ENCODE results near the gene TECR. TPM values are rescaled to one million over a fixed set of nuclear protein-coding genes. Genes with fewer than 3 reads are reported as not detected.
"Not testable (repeated sequence)": the region's sequence is repeated elsewhere in the genome, so short reads cannot be mapped to it uniquely, and the experiment has no call there.

Gene TECR
- total RNA-seq, 1 donor from 2014 or later: 20.0 TPM

GRCh38 chr19:14540741-14541525, 11.5 kb downstream of the TECR start:
- FAIRE-seq: no peak
- Histone ChIP-seq H3K36me3 (ENCODE audit: control insufficient read depth, insufficient read depth, low read length) (peaks cover 3% of the 10 kb centered on the region), H3K27me3 (ENCODE audit: control insufficient read depth, insufficient read depth, low read length) (no peaks in the 10 kb centered on the region), H3K4me3 (ENCODE audit: low read depth, low read length) (no peak overlapping the region)
- no peak for DNase-seq (ENCODE audit: low read depth)
- no peak for TF ChIP-seq CTCF (IDR thresholded peaks at IDR 0.05; ENCODE audit: insufficient read depth, low read length, severe bottlenecking)

GRCh38 chr19:14541979-14542378, 12.6 kb downstream of the TECR start:
- not testable (repeated sequence) for H3K4me3 ChIP-seq (ENCODE audit: low read depth, low read length); DNase-seq (ENCODE audit: low read depth); FAIRE-seq; H3K27me3 ChIP-seq (ENCODE audit: control insufficient read depth, insufficient read depth, low read length); H3K36me3 ChIP-seq (ENCODE audit: control insufficient read depth, insufficient read depth, low read length)

- Histone ChIP-seq H3K36me3 (ENCODE audit: control insufficient read depth, insufficient read depth, low read length) (peaks cover 3% of the 10 kb centered on the region), H3K4me3 (ENCODE audit: low read depth, low read length) (no peak overlapping the region), H3K27me3 (ENCODE audit: control insufficient read depth, insufficient read depth, low read length) (no peaks in the 10 kb centered on the region)
- DNase-seq (ENCODE audit: low read depth) (peak; percentile 68), FAIRE-seq (no peak)
- no peak for TF ChIP-seq CTCF (IDR thresholded peaks at IDR 0.05; ENCODE audit: insufficient read depth, low read length, severe bottlenecking)
These were observed 13.4 kb downstream of the TECR start for GRCh38 chr19:14542711-14543328.

GRCh38 chr19:14544047-14544446, 14.7 kb downstream of the TECR start:
- DNase-seq (ENCODE audit: low read depth) (no peak), FAIRE-seq (no peak)
- Histone ChIP-seq H3K4me3 (ENCODE audit: low read depth, low read length) (no peak overlapping the region), H3K36me3 (ENCODE audit: control insufficient read depth, insufficient read depth, low read length) (peaks cover 3% of the 10 kb centered on the region), H3K27me3 (ENCODE audit: control insufficient read depth, insufficient read depth, low read length) (no peaks in the 10 kb centered on the region)
- TF ChIP-seq CTCF (IDR thresholded peaks at IDR 0.05; ENCODE audit: insufficient read depth, low read length, severe bottlenecking): no peak

GRCh38 chr19:14544977-14545715, 15.8 kb downstream of the TECR start:
- Histone ChIP-seq H3K36me3 (ENCODE audit: control insufficient read depth, insufficient read depth, low read length) (no peaks in the 10 kb centered on the region), H3K27me3 (ENCODE audit: control insufficient read depth, insufficient read depth, low read length) (no peaks in the 10 kb centered on the region), H3K4me3 (ENCODE audit: low read depth, low read length) (no peak overlapping the region)
- FAIRE-seq (no peak), DNase-seq (ENCODE audit: low read depth) (no peak)
- TF ChIP-seq CTCF (IDR thresholded peaks at IDR 0.05; ENCODE audit: insufficient read depth, low read length, severe bottlenecking): no peak

GRCh38 chr19:14545716-14546082, 16.3 kb downstream of the TECR start:
- TF ChIP-seq CTCF (IDR thresholded peaks at IDR 0.05; ENCODE audit: insufficient read depth, low read length, severe bottlenecking): no peak
- Histone ChIP-seq H3K36me3 (ENCODE audit: control insufficient read depth, insufficient read depth, low read length) (no peaks in the 10 kb centered on the region), H3K4me3 (ENCODE audit: low read depth, low read length) (no peak overlapping the region), H3K27me3 (ENCODE audit: control insufficient read depth, insufficient read depth, low read length) (no peaks in the 10 kb centered on the region)
- no peak for FAIRE-seq
- DNase-seq (ENCODE audit: low read depth): no peak

Measured in bronchial epithelial cell (primary cell).